Measurements from ENCODE around the gene TMEM117.

TMEM117 gene

GRCh38 chr12:43835656-43836474 is at the start of gene TMEM117:
TSS of gene TMEM117 (plus strand) at chr12:43836081.
- peak; percentile 64 for DNase-seq (ENCODE audit: low spot score)

GRCh38 chr12:43786899-43787693 is 48.8 kb upstream of the TMEM117 start:
- DNase-seq (ENCODE audit: low spot score) = no peak

GRCh38 chr12:43789941-43790340 is 45.9 kb upstream of the TMEM117 start:
- no peak for DNase-seq (ENCODE audit: low spot score)

- peak; percentile 27 for DNase-seq (ENCODE audit: low spot score)
These were observed 40.1 kb upstream of the TMEM117 start for GRCh38 chr12:43795716-43796280.

GRCh38 chr12:43797561-43798217 is 38.2 kb upstream of the TMEM117 start:
- no peak for DNase-seq (ENCODE audit: low spot score)

- no peak for DNase-seq (ENCODE audit: low spot score)
These were observed 30.6 kb upstream of the TMEM117 start for GRCh38 chr12:43805149-43805859.

GRCh38 chr12:43805860-43806736 is 29.8 kb upstream of the TMEM117 start, which contains the start of gene TWF1:
TSS of gene TWF1 (minus strand) at chr12:43806317. CDS start at chr12:43806245, 72 bp downstream.
- DNase-seq (ENCODE audit: low spot score) = peak; percentile 78

GRCh38 chr12:43806737-43807072 is 29.2 kb upstream of the TMEM117 start:
- no peak for DNase-seq (ENCODE audit: low spot score)

GRCh38 chr12:43807386-43807785 is 28.5 kb upstream of the TMEM117 start:
- DNase-seq (ENCODE audit: low spot score) = no peak

- DNase-seq (ENCODE audit: low spot score) = no peak
These were observed 23.8 kb upstream of the TMEM117 start for GRCh38 chr12:43812057-43812456.

GRCh38 chr12:43812926-43813325 is 23.0 kb upstream of the TMEM117 start:
- DNase-seq (ENCODE audit: low spot score) = no peak

- DNase-seq (ENCODE audit: low spot score) = peak; percentile 36
These were observed 20.5 kb upstream of the TMEM117 start for GRCh38 chr12:43815416-43815815.

GRCh38 chr12:43816168-43816567 is 19.7 kb upstream of the TMEM117 start:
- DNase-seq (ENCODE audit: low spot score) = no peak

GRCh38 chr12:43824207-43824775 is 11.6 kb upstream of the TMEM117 start:
- DNase-seq (ENCODE audit: low spot score) = no peak

GRCh38 chr12:43826681-43827080 is 9.2 kb upstream of the TMEM117 start:
- no peak for DNase-seq (ENCODE audit: low spot score)

GRCh38 chr12:43827093-43827492 is 8.8 kb upstream of the TMEM117 start:
- no peak for DNase-seq (ENCODE audit: low spot score)

- no peak for DNase-seq (ENCODE audit: low spot score)
These were observed 3.3 kb upstream of the TMEM117 start for GRCh38 chr12:43832463-43833168.

- no peak for DNase-seq (ENCODE audit: low spot score)
These were observed 621 bp upstream of the TMEM117 start for GRCh38 chr12:43835264-43835655.

GRCh38 chr12:43836475-43836989 is 651 bp downstream of the TMEM117 start:
- no peak for DNase-seq (ENCODE audit: low spot score)

Measured in HuH-7 (cell line).